ENCODE results near the gene BCLAF1.

Gene BCLAF1

DNA sequence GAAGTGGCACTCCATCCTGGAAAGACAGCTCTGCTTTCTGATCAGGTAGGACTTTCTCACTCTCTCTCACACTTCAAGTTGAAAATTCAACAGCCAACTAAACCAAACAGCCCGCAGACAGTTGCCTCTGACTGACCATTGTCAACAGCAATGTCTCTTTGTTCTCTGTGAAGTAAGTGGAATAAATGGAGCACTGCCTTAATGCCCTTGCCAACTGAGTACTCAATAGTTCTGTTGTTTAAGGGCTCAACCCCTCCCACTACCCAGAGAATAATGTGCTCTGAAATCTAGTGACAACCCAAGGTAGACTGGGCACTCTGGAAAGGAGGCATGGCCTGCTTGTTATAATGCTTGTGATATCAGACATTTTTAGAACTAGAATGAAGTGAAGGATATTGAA is 16.8 kb upstream of the BCLAF1 start:
- no peak for TF ChIP-seq CTCF (IDR thresholded peaks at IDR 0.05; ENCODE audit: low read depth, low read length, missing control alignments)
- DNase-seq (ENCODE audit: low read depth), result no peak
- in situ Hi-C loops (cut with HindIII; ENCODE audit: low sequenced_read_pairs), result no loop called here
- H3K4me3 ChIP-seq (ENCODE audit: low read depth, low read length), result no peak overlapping the region

DNA sequence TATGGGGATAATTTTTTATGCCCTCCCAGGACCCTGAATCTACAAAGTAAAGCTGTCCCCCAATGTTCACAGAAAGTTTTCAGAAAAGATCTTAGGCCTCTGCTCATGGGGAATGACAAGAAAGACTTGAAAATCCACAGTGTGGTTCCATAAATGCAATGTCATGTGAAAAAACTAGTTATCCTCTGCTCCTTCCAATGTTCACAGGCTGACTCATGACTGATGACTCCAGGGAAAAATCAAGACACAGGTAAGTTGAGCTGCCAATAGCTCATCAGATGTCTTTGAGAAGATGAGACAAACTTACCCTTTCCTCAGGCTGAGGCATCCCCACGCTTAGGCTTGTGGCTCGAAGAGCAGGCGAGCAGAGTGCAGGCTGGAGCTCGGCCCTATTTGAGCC is 14.8 kb upstream of the BCLAF1 start:
- TF ChIP-seq CTCF (IDR thresholded peaks at IDR 0.05; ENCODE audit: low read depth, low read length, missing control alignments), result no peak
- DNase-seq (ENCODE audit: low read depth), result no peak
- in situ Hi-C loops (cut with HindIII; ENCODE audit: low sequenced_read_pairs), result no loop called here
- H3K4me3 ChIP-seq (ENCODE audit: low read depth, low read length), result no peak overlapping the region

DNA sequence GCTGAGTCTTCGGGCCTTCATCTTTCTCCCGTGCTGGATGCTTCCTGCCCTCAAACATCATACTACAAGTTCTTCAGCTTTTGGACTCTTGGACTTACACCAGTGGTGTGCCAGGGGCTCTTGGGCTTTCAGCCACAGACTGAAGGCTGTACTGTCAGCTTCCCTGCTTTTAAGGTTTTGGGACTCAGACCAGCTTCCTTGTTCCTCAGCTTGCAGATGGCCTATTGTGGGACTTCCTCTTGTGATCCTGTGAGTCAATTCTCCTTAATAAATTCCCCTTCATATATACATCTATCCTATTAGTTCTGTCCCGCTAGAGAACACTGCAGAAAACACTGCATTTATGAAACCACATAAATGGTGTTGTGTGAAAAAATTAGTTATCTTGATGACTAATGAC is 13.9 kb upstream of the BCLAF1 start:
- no peak for DNase-seq (ENCODE audit: low read depth)
- in situ Hi-C loops (cut with HindIII; ENCODE audit: low sequenced_read_pairs), result no loop called here
- no peak overlapping the region for H3K4me3 ChIP-seq (ENCODE audit: low read depth, low read length)
- no peak for TF ChIP-seq CTCF (IDR thresholded peaks at IDR 0.05; ENCODE audit: low read depth, low read length, missing control alignments)

GRCh38 chr6:136294621-136295020 is 5.0 kb upstream of the BCLAF1 start:
- no peak overlapping the region for H3K4me3 ChIP-seq (ENCODE audit: low read depth, low read length)
- no peak for DNase-seq (ENCODE audit: low read depth)
- TF ChIP-seq CTCF (IDR thresholded peaks at IDR 0.05; ENCODE audit: low read depth, low read length, missing control alignments), result no peak
- in situ Hi-C loops (cut with HindIII; ENCODE audit: low sequenced_read_pairs), result no loop called here

DNA sequence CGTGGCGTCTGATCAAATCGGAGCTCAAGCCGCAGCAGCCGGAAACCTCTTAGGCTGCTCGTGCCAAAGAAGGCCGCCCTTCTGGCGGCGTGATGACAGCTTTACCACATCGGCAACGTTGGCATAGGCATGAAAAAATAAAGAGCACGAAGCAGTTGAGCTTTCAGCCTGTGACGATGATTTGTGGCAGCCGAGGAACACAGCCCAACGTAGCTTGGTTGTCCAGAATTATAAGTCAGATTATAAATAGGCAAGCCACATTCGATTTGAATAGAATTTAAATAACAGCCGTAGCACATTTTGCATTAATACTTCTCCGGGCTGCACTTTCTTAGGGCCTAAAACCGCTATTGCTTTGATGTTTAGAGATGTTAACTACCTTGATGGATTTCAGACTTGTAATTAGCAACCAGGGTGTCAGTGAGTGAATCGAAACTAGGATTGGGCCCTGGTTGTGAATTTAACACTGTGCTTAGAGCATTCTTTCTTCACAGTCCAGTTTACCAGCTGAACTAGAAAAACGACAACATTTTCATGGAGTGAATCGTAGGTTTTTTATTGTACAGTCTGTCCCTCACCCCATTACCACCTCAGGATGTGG is 864 bp upstream of the BCLAF1 start:
- peak; percentile 68 for DNase-seq (ENCODE audit: low read depth)
- no peak for TF ChIP-seq CTCF (IDR thresholded peaks at IDR 0.05; ENCODE audit: low read depth, low read length, missing control alignments)
- peak overlapping the region; percentile 98 for H3K4me3 ChIP-seq (ENCODE audit: low read depth, low read length)
- in situ Hi-C loops (cut with HindIII; ENCODE audit: low sequenced_read_pairs), result no loop called here

GRCh38 chr6:136289327-136289578 is 393 bp downstream of the BCLAF1 start:
- TF ChIP-seq CTCF (IDR thresholded peaks at IDR 0.05; ENCODE audit: low read depth, low read length, missing control alignments), result no peak
- peak; percentile 76 for DNase-seq (ENCODE audit: low read depth)
- in situ Hi-C loops (cut with HindIII; ENCODE audit: low sequenced_read_pairs), result no loop called here
- peak overlapping the region; percentile 98 for H3K4me3 ChIP-seq (ENCODE audit: low read depth, low read length)
